Activated CD8-positive, alpha-beta memory T cell treated with anti-CD3 and anti-CD28 coated beads, Interleukin-2, amount 50 U/mL, for 1 hour (primary cell): ENCODE data around the gene SULF2.

Experiments
- DNase-seq: peaks from one replicate; pipeline ENCODE4 v3.0.0-alpha.2; 2020; ENCODE audit errors: extremely low read depth

SULF2 gene

GRCh38 chr20:47711046-47711752 is 74.1 kb downstream of the SULF2 start:
- DNase-seq: no peak

GRCh38 chr20:47710665-47711045 is 74.6 kb downstream of the SULF2 start:
- DNase-seq: no peak

GRCh38 chr20:47708953-47709833 is 76.1 kb downstream of the SULF2 start:
- DNase-seq: no peak

- DNase-seq: no peak
These were observed 77.0 kb downstream of the SULF2 start for GRCh38 chr20:47708140-47708807.

GRCh38 chr20:47706345-47706744 is 78.9 kb downstream of the SULF2 start:
- DNase-seq: no peak

GRCh38 chr20:47705497-47705856 is 79.8 kb downstream of the SULF2 start:
- no peak for DNase-seq

- no peak for DNase-seq
These were observed 80.4 kb downstream of the SULF2 start for GRCh38 chr20:47704746-47705496.

- no peak for DNase-seq
These were observed 81.5 kb downstream of the SULF2 start for GRCh38 chr20:47703748-47704147.

- DNase-seq: no peak
These were observed 83.7 kb downstream of the SULF2 start for GRCh38 chr20:47701612-47702011.

GRCh38 chr20:47700327-47700726 is 85.0 kb downstream of the SULF2 start:
- no peak for DNase-seq

- DNase-seq: no peak
These were observed 85.5 kb downstream of the SULF2 start for GRCh38 chr20:47699818-47700217.

- no peak for DNase-seq
These were observed 87.1 kb downstream of the SULF2 start for GRCh38 chr20:47698142-47698541.

GRCh38 chr20:47696856-47697255 is 88.4 kb downstream of the SULF2 start:
- no peak for DNase-seq

- no peak for DNase-seq
These were observed 91.1 kb downstream of the SULF2 start for GRCh38 chr20:47694021-47694818.

- no peak for DNase-seq
These were observed 93.7 kb downstream of the SULF2 start for GRCh38 chr20:47691625-47692024.

- no peak for DNase-seq
These were observed 95.5 kb downstream of the SULF2 start for GRCh38 chr20:47689731-47690130.

GRCh38 chr20:47688385-47689381 is 96.6 kb downstream of the SULF2 start:
- DNase-seq: no peak

GRCh38 chr20:47687095-47687987 is 97.9 kb downstream of the SULF2 start:
- no peak for DNase-seq

- DNase-seq: no peak
These were observed 98.7 kb downstream of the SULF2 start for GRCh38 chr20:47686545-47686944.
